ENCODE results near the gene PATJ. TPM values are rescaled to one million over a fixed set of nuclear protein-coding genes. Genes with fewer than 3 reads are reported as not detected.

The PATJ gene
- total and polyA plus RNA-seq, 8 donors, result 27.6 to 58.8 (median 38.8) TPM

- H3K27ac ChIP-seq, result no peak overlapping the region
- ATAC-seq (no peak), DNase-seq (no peak)
- H3K9me3 ChIP-seq, result no peaks in the 10 kb centered on the region
- no peaks in the 10 kb centered on the region for H3K36me3 ChIP-seq
- no peaks in the 10 kb centered on the region for H3K4me1 ChIP-seq
- no peak for TF ChIP-seq CTCF (IDR thresholded peaks at IDR 0.05)
- no peak overlapping the region for H3K4me3 ChIP-seq
- no peaks in the 10 kb centered on the region for H3K27me3 ChIP-seq
- intact Hi-C loops (cut with DNase I), result no loop called here
Observed at GRCh38 chr1:61973100-61973837, 231.0 kb downstream of the PATJ start.

GRCh38 chr1:61975638-61976037 is 233.4 kb downstream of the PATJ start:
- ATAC-seq, result no peak
- intact Hi-C loops (cut with DNase I), result no loop called here

GRCh38 chr1:61976566-61976965 is 234.3 kb downstream of the PATJ start:
- TF ChIP-seq CTCF (IDR thresholded peaks at IDR 0.05), result no peak
- intact Hi-C loops (cut with DNase I), result no loop called here
- H3K4me1 ChIP-seq, result no peaks in the 10 kb centered on the region
- H3K27ac ChIP-seq, result no peak overlapping the region
- H3K36me3 ChIP-seq, result no peaks in the 10 kb centered on the region
- H3K4me3 ChIP-seq, result no peak overlapping the region
- no peak for ATAC-seq
- DNase-seq, result no peak
- no peaks in the 10 kb centered on the region for H3K9me3 ChIP-seq
- no peaks in the 10 kb centered on the region for H3K27me3 ChIP-seq

More at GRCh38 chr1:61975638-61976037, 233.4 kb downstream of the PATJ start:
- no peak overlapping the region for H3K27ac ChIP-seq
- no peaks in the 10 kb centered on the region for H3K4me1 ChIP-seq
- H3K27me3 ChIP-seq, result no peaks in the 10 kb centered on the region
- H3K9me3 ChIP-seq, result no peaks in the 10 kb centered on the region
- H3K36me3 ChIP-seq, result no peaks in the 10 kb centered on the region
- no peak for TF ChIP-seq CTCF (IDR thresholded peaks at IDR 0.05)
- H3K4me3 ChIP-seq, result no peak overlapping the region
- no peak for DNase-seq

- no peaks in the 10 kb centered on the region for H3K9me3 ChIP-seq
- H3K4me1 ChIP-seq, result no peaks in the 10 kb centered on the region
- no peaks in the 10 kb centered on the region for H3K36me3 ChIP-seq
- TF ChIP-seq CTCF (IDR thresholded peaks at IDR 0.05), result no peak
- no peak overlapping the region for H3K4me3 ChIP-seq
- no peaks in the 10 kb centered on the region for H3K27me3 ChIP-seq
- intact Hi-C loops (cut with DNase I), result no loop called here
- H3K27ac ChIP-seq, result no peak overlapping the region
- ATAC-seq, result no peak
- no peak for DNase-seq
Observed at GRCh38 chr1:61978796-61979195, 236.5 kb downstream of the PATJ start.

- no peaks in the 10 kb centered on the region for H3K4me1 ChIP-seq
- ATAC-seq, result no peak
- H3K4me3 ChIP-seq, result no peak overlapping the region
- H3K9me3 ChIP-seq, result no peaks in the 10 kb centered on the region
- no peak for TF ChIP-seq CTCF (IDR thresholded peaks at IDR 0.05)
- H3K27ac ChIP-seq, result no peak overlapping the region
- intact Hi-C loops (cut with DNase I), result no loop called here
- H3K36me3 ChIP-seq, result no peaks in the 10 kb centered on the region
- DNase-seq, result no peak
- H3K27me3 ChIP-seq, result no peaks in the 10 kb centered on the region
Observed at GRCh38 chr1:61979729-61980128, 237.4 kb downstream of the PATJ start.
